ENCODE measurements around the gene SCN2B.

Gene SCN2B

GRCh38 chr11:118144301-118145268 lies 31.9 kb downstream of the SCN2B start:
- TF ChIP-seq, protein P1, sequence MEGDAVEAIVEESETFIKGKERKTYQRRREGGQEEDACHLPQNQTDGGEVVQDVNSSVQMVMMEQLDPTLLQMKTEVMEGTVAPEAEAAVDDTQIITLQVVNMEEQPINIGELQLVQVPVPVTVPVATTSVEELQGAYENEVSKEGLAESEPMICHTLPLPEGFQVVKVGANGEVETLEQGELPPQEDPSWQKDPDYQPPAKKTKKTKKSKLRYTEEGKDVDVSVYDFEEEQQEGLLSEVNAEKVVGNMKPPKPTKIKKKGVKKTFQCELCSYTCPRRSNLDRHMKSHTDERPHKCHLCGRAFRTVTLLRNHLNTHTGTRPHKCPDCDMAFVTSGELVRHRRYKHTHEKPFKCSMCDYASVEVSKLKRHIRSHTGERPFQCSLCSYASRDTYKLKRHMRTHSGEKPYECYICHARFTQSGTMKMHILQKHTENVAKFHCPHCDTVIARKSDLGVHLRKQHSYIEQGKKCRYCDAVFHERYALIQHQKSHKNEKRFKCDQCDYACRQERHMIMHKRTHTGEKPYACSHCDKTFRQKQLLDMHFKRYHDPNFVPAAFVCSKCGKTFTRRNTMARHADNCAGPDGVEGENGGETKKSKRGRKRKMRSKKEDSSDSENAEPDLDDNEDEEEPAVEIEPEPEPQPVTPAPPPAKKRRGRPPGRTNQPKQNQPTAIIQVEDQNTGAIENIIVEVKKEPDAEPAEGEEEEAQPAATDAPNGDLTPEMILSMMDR (conservative IDR thresholded peaks at IDR 0.05; ENCODE audit: low read depth, low read length): no peak
- Histone ChIP-seq H2AFZ (ENCODE audit: low read depth) (no peak overlapping the region), H3K4me3 (IDR thresholded peaks at IDR 0.05; ENCODE audit: insufficient read depth, low read depth, low read length) (no peak overlapping the region), H3K27ac (no peak overlapping the region), H3K79me2 (ENCODE audit: insufficient read depth, low read depth) (no peaks in the 10 kb centered on the region), H4K20me1 (ENCODE audit: insufficient read depth) (no peaks in the 10 kb centered on the region), H3K36me3 (ENCODE audit: insufficient read depth) (no peaks in the 10 kb centered on the region), H3K4me2 (no peak overlapping the region; the same call in 1 of the 2 replicates), H3K27me3 (ENCODE audit: insufficient read depth, low read depth) (peaks cover 2% of the 10 kb centered on the region; the same call in 1 of the 2 replicates), H3K9ac (no peak overlapping the region), H3K4me1 (ENCODE audit: low read depth, poor library complexity, severe bottlenecking) (no peaks in the 10 kb centered on the region)

- Histone ChIP-seq H3K9ac (no peak overlapping the region), H4K20me1 (ENCODE audit: insufficient read depth) (no peaks in the 10 kb centered on the region), H3K36me3 (ENCODE audit: insufficient read depth) (no peaks in the 10 kb centered on the region), H3K27ac (no peak overlapping the region), H3K79me2 (ENCODE audit: insufficient read depth, low read depth) (no peaks in the 10 kb centered on the region), H3K4me3 (IDR thresholded peaks at IDR 0.05; ENCODE audit: insufficient read depth, low read depth, low read length) (no peak overlapping the region), H3K4me1 (ENCODE audit: low read depth, poor library complexity, severe bottlenecking) (no peaks in the 10 kb centered on the region), H2AFZ (ENCODE audit: low read depth) (no peak overlapping the region), H3K4me2 (no peak overlapping the region), H3K27me3 (ENCODE audit: insufficient read depth, low read depth) (peaks cover 2% of the 10 kb centered on the region; the same call in 1 of the 2 replicates)
- TF ChIP-seq, protein P1 (conservative IDR thresholded peaks at IDR 0.05; ENCODE audit: low read depth, low read length): no peak
Measured at GRCh38 chr11:118143661-118144185, 32.7 kb downstream of the SCN2B start.

- H3K4me3 ChIP-seq (IDR thresholded peaks at IDR 0.05; ENCODE audit: insufficient read depth, low read depth, low read length): no peak overlapping the region
- no peak overlapping the region for H3K27ac ChIP-seq
- TF ChIP-seq, protein P1 (conservative IDR thresholded peaks at IDR 0.05; ENCODE audit: low read depth, low read length): no peak
- H3K9ac ChIP-seq: no peak overlapping the region
- no peaks in the 10 kb centered on the region for H4K20me1 ChIP-seq (ENCODE audit: insufficient read depth)
- H3K36me3 ChIP-seq (ENCODE audit: insufficient read depth): no peaks in the 10 kb centered on the region
- H3K4me2 ChIP-seq: no peak overlapping the region
- no peaks in the 10 kb centered on the region for H3K4me1 ChIP-seq (ENCODE audit: low read depth, poor library complexity, severe bottlenecking)
- no peak overlapping the region for H2AFZ ChIP-seq (ENCODE audit: low read depth)
- no peaks in the 10 kb centered on the region for H3K79me2 ChIP-seq (ENCODE audit: insufficient read depth, low read depth)
- H3K27me3 ChIP-seq (ENCODE audit: insufficient read depth, low read depth): peaks cover 2% of the 10 kb centered on the region; the same call in 1 of the 2 replicates
Measured at GRCh38 chr11:118142809-118143208, 33.6 kb downstream of the SCN2B start.

- no peak overlapping the region for H3K4me3 ChIP-seq (IDR thresholded peaks at IDR 0.05; ENCODE audit: insufficient read depth, low read depth, low read length)
- no peaks in the 10 kb centered on the region for H3K36me3 ChIP-seq (ENCODE audit: insufficient read depth)
- no peaks in the 10 kb centered on the region for H4K20me1 ChIP-seq (ENCODE audit: insufficient read depth)
- H3K9ac ChIP-seq: no peak overlapping the region
- peaks cover 2% of the 10 kb centered on the region; the same call in 1 of the 2 replicates for H3K27me3 ChIP-seq (ENCODE audit: insufficient read depth, low read depth)
- no peak overlapping the region for H2AFZ ChIP-seq (ENCODE audit: low read depth)
- no peak overlapping the region for H3K27ac ChIP-seq
- no peaks in the 10 kb centered on the region for H3K79me2 ChIP-seq (ENCODE audit: insufficient read depth, low read depth)
- no peaks in the 10 kb centered on the region for H3K4me1 ChIP-seq (ENCODE audit: low read depth, poor library complexity, severe bottlenecking)
- H3K4me2 ChIP-seq: no peak overlapping the region
- TF ChIP-seq, protein P1 (conservative IDR thresholded peaks at IDR 0.05; ENCODE audit: low read depth, low read length): no peak
Measured at GRCh38 chr11:118142081-118142480, 34.4 kb downstream of the SCN2B start.
